Measurements from ENCODE around the gene VPS39.
A peak's percentile ranks its signal among the peaks of the same experiment; 100 is the strongest.

The VPS39 gene

GRCh38 chr15:42144841-42145375, 63.2 kb downstream of the VPS39 start:
- DNase-seq, result no peak

- DNase-seq, result no peak
Measured at GRCh38 chr15:42143866-42144625, 64.1 kb downstream of the VPS39 start.

- DNase-seq, result no peak
Measured at GRCh38 chr15:42143356-42143755, 64.7 kb downstream of the VPS39 start.

GRCh38 chr15:42141795-42142667, 66.1 kb downstream of the VPS39 start:
- DNase-seq, result no peak

- no peak for DNase-seq
Measured at GRCh38 chr15:42141246-42141645, 66.9 kb downstream of the VPS39 start.

GRCh38 chr15:42140383-42141070, 67.6 kb downstream of the VPS39 start:
- DNase-seq, result no peak

- DNase-seq, result no peak
Measured at GRCh38 chr15:42139596-42139995, 68.5 kb downstream of the VPS39 start.

GRCh38 chr15:42138968-42139386, 69.1 kb downstream of the VPS39 start:
- no peak for DNase-seq

GRCh38 chr15:42138411-42138810, 69.7 kb downstream of the VPS39 start:
- no peak for DNase-seq

- DNase-seq, result peak; percentile 43
Measured at GRCh38 chr15:42137461-42138261, 70.4 kb downstream of the VPS39 start.

GRCh38 chr15:42136513-42136912, 71.6 kb downstream of the VPS39 start:
- no peak for DNase-seq

- DNase-seq, result no peak
Measured at GRCh38 chr15:42135351-42135750, 72.8 kb downstream of the VPS39 start.

- DNase-seq, result no peak
Measured at GRCh38 chr15:42134617-42135245, 73.4 kb downstream of the VPS39 start.

- no peak for DNase-seq
Measured at GRCh38 chr15:42133886-42134502, 74.1 kb downstream of the VPS39 start.

- DNase-seq, result no peak
Measured at GRCh38 chr15:42133356-42133755, 74.7 kb downstream of the VPS39 start.

GRCh38 chr15:42131826-42132806, 76.0 kb downstream of the VPS39 start:
- peak; percentile 25 for DNase-seq

GRCh38 chr15:42131006-42131405, 77.1 kb downstream of the VPS39 start:
- no peak for DNase-seq

GRCh38 chr15:42130246-42130986, 77.7 kb downstream of the VPS39 start:
- DNase-seq, result no peak

GRCh38 chr15:42129364-42129763, 78.7 kb downstream of the VPS39 start:
- DNase-seq, result no peak

Data from DMS153 (cell line).